Coronary artery (tissue), 2 donors: ENCODE results near the gene SMG1.
"Not testable (repeated sequence)": the region's sequence is repeated elsewhere in the genome, so short reads cannot be mapped to it uniquely, and the experiment has no call there.

Experiments
- DNase-seq: peaks from one replicate; pipeline ENCODE4 v3.0.0-alpha.2; 2017; ENCODE audit warnings: low spot score
- H3K27ac ChIP-seq, 2 donors: fragments of 200-600 bp; sonication (generic); one replicate each; pipeline ENCODE4 v1.5.1; 2016 to 2019
- H3K4me3 ChIP-seq: fragments of 200-600 bp; sonication (generic); 2 replicates; pipeline ENCODE4 v1.5.1; 2016; ENCODE audit warnings: mild to moderate bottlenecking, moderate library complexity
- TF ChIP-seq, protein P1 (sequence below): fragments of 200-600 bp; sonication (generic); IDR thresholded peaks from one replicate; pipeline ENCODE4 v1.5.1; 2019; ENCODE audit warnings: antibody characterized with exemption

Gene SMG1

DNA sequence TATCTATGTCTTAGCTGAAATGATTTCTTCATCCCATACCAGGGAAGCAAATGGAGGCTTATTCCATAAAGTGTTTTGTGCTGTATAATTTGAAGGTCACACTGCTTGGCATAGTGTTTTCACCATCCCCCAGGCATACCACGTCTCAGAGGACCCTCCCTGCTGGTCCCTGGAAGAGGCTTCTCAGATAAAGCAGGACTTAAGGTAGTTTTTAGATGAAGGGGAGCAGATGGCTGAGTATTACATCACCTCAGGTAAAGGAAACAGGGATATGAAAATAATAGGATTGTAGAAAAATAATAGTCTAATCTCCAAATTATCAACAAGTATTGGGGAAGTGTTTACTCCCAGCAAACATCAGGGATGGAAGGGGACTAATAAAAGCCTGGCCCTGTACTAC lies 7.3 kb upstream of the SMG1 start:
- DNase-seq = no peak
- no peak overlapping the region for H3K4me3 ChIP-seq
- H3K27ac ChIP-seq = peak overlapping the region; percentile 73 to 80
- TF ChIP-seq, protein P1, sequence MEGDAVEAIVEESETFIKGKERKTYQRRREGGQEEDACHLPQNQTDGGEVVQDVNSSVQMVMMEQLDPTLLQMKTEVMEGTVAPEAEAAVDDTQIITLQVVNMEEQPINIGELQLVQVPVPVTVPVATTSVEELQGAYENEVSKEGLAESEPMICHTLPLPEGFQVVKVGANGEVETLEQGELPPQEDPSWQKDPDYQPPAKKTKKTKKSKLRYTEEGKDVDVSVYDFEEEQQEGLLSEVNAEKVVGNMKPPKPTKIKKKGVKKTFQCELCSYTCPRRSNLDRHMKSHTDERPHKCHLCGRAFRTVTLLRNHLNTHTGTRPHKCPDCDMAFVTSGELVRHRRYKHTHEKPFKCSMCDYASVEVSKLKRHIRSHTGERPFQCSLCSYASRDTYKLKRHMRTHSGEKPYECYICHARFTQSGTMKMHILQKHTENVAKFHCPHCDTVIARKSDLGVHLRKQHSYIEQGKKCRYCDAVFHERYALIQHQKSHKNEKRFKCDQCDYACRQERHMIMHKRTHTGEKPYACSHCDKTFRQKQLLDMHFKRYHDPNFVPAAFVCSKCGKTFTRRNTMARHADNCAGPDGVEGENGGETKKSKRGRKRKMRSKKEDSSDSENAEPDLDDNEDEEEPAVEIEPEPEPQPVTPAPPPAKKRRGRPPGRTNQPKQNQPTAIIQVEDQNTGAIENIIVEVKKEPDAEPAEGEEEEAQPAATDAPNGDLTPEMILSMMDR = no peak

DNA sequence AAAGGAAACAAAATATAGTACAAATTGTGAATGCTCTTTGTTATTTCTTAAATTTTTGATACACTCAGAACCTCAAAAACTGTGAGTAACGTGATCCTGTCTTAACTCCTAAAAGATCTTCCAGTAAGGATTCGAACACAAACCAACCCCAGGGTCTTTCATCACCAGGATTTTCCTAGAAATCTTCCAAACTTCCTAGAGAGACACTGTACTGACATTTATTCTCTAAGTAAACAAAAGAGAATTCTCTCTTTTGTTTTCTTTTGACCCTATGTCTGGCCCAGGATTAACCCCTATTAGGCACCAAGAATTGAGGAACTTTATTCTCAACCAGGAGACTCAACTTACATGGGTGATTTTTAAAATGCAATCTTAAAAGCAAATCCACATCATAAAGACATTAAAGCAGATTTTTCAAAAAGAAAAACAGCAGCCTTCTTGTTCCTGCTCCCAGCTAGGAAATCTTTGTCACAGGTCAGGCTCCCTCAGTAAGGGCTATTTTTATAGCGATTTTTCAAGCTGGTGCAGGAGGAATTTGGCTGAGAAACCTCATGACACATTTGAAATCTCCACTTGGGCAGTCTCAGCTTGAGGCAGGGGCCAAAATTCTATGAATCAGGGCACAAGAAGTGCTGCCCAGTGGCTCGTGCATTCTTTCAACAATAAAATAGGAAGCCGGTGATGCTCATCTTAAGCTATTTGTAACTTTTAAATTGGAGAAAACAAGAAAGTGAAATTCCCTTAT lies 6.2 kb upstream of the SMG1 start:
- peak overlapping the region; percentile 73 to 80 for H3K27ac ChIP-seq
- peak; percentile 78 for DNase-seq
- TF ChIP-seq, protein P1 = no peak
- H3K4me3 ChIP-seq = peak overlapping the region; percentile 8

DNA sequence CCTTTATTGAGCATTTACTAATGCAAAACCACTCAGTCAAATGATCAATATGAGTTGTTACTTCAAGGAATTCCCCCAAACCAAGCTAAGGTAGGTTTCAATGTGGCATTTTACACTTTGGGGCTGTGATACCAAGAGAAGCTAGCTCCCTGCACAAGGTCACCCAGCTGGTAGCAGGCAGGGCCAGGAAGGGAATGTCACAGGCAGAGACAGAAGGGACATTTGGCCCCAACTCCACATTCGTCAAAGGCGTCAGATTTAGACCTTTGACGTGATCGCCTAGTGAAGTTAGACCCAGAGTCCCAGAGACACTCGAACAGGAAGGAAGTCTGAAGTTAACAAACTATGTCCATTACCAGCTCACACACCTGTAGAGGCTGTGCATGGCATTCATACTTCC lies 5.5 kb upstream of the SMG1 start:
- H3K4me3 ChIP-seq = no peak overlapping the region
- DNase-seq = no peak
- peak overlapping the region in 1 of 2 donors; percentile 80 for H3K27ac ChIP-seq
- TF ChIP-seq, protein P1 = no peak

DNA sequence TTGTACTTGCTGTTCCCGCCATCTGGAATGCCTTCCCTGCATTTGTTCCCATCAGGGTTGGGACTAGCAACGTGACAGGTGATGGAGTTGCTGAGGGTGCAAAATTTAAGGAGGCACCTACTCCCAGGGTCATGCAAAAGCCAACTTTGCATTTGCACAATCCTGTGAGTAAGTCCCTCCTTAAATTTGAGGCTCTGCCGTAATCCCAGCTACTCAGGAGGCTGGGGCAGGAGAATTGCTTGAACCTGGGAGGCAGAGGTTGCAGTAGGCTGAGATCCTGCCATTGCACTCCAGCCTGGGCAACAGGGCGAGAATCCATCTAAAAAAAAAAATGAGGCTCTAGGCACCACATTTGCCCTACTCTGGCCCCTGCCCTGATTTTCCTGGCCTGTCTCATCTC lies 3.9 kb upstream of the SMG1 start:
- not testable (repeated sequence) for DNase-seq, H3K4me3 ChIP-seq, H3K27ac ChIP-seq

DNA sequence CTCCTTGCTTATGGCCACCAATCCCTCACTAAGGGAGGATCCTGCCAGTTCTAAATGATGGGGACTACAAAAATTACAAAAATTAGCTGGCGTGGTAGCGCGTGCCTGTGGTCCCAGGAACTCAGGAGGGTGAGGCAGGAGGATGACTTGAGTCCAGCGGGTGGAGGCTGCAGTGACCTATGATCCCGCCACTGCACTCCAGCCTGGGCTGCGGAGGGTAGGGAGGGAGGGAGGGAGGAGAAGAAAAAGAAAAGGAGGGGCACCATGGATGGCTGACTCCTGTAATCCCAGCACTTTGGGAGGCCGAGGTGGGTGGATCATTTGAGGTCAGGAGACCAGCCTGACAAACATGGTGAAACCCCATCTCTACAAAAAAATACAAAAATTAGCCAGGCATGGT lies 1.9 kb upstream of the SMG1 start:
- H3K27ac ChIP-seq, DNase-seq, H3K4me3 ChIP-seq: not testable (repeated sequence)

DNA sequence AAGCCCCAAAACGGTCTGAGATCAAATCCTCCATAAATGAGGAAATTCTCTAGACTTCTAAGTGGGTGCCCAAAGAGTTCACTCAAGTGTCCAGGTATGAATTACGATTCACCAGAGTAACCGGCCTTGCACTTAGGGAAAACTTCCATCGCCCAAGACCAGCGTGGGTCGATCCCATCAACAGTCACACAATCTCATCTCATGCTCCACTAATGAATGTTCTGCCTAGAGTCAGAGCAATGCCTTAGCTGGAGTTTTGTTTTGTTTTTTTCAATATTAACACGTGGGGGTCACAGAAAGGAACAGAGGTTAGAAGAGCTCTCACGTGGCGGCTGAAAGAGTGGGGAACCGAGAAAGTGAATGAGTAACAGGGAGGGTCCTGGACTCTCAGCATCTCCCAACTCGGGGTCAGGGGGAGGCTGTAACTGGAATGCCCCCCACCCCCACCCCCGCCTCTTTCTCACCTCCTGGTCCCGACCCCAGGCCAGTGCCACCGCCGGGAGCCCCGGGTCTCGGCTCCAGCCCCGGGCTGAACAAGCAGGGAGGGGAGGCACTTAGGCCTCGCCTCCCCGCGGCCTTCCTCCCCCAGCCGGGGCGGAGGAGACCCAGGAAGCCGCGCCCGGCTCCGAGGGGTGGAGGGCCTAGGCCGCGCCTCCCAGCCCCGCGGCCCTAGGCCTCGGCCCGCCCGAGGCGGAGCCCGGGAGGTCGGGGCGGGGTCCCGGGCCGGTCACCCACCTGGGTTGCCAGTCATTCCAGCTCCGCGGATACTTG lies 808 bp downstream of the SMG1 start:
- peak overlapping the region; percentile 84 to 97 for H3K27ac ChIP-seq
- H3K4me3 ChIP-seq = peak overlapping the region; percentile 93
- DNase-seq = peak; percentile 74

DNA sequence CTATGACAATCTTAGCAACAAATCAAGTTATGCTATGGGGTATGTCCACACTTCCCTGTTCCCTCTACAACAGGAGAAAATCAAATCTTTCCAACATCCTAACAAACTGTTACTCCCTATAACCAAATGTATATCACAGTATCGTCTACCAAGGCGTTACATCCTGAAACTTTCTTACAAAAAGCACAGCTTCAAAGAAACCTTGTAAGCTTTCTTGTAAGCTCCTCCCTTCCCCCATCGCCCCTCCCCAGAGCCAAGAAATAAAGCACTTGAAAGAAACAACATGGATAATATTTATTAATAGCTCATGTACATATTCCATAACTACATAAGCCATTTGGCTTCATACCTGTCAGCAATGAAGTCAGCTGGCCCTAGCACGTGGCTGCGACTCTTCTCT lies 2.3 kb downstream of the SMG1 start:
- not testable (repeated sequence) for DNase-seq, H3K4me3 ChIP-seq, H3K27ac ChIP-seq

DNA sequence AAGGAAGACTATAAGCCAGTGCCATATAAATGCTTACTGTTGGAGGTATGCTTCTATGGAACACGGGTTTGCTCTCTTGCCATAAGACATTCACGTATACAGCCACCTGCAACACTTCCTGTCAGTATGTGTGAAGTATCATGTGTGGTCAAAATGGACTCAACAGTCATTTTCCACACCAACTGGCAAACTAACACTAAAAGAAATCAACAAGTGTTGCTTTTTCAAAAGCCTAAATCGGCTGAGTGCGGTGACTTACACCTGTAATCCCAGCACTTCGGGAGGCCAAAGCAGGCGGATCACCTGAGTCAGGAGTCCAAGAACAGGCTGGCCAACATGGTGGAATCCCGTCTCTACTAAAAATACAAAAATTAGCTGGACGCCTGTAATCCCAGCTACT lies 3.1 kb downstream of the SMG1 start:
- DNase-seq, H3K4me3 ChIP-seq, H3K27ac ChIP-seq: not testable (repeated sequence)

DNA sequence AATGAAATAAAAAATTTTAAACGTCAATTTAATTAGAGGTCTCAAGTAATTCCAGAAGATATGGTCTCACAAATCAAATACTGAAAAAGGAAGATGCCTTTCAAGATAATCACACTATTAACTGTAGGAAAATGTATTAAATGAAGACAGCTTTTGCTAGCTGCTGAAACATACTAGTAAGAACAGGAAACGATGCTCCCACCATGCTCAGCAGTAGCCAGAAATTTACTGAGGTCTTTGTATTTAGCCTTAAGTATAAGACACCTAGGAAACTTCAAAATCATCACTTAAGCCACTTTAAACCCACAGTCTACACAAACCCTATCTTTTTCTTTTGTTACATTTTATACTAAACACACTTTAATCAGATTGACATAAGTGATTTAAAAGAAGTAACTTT lies 16.6 kb downstream of the SMG1 start:
- DNase-seq, H3K4me3 ChIP-seq, H3K27ac ChIP-seq: not testable (repeated sequence)

DNA sequence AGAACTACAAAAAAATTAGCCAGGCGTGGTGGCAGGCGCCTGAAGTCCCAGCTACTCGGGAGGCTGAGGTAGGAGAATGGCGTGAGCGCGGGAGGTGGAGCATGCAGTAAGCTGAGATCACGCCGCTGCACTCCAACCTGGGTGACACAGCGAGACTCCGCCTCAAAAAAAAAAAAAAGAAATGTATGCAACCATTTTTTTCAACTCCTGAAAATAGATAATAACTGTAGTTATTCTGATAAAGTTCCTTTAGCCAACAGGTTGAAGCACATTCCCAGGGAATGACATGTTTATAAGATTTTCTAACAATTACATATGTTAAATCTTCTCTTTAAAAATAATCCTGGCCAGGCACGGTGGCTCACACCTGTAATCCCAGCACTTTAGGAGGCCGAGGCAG lies 17.5 kb downstream of the SMG1 start:
- not testable (repeated sequence) for H3K27ac ChIP-seq, DNase-seq, H3K4me3 ChIP-seq

DNA sequence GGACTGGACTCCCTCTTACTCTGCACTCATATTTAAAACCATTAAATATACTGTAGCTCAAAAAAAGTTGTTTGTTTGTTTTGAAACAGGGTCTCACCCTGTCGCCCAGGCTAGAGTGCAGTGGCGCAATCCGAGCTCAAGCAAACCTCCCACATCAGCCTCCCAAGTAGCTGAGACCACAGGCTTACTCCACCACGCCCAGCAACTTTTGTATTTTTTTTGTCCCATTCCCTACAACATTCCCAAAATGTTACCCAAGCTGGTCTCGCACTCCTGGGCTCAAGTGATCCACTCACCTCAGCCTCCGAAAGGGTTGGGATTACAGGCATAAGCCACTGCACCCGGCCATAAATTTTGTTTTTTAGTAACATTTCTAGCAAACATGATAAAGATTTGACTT lies 23.4 kb downstream of the SMG1 start:
- not testable (repeated sequence) for H3K27ac ChIP-seq, DNase-seq, H3K4me3 ChIP-seq

DNA sequence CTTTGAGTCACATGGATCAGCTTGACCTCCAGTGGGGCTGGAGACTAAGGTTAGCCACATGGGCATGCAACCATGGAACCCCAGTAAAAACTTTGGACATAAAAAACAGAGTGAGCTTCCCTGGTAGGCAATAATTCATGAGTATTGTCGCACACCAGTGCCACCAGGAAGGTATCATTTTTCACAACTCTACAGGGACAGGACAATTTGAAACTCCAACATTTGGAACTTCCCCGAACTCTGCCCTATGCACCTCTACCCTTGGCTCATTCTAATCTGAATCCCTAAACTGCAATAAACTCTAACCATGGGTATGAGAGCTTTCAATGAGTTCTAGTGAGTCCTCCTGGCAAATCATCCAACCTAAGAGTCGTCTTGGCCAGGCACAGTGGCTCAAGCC lies 24.2 kb downstream of the SMG1 start:
- not testable (repeated sequence) for H3K27ac ChIP-seq, DNase-seq, H3K4me3 ChIP-seq

DNA sequence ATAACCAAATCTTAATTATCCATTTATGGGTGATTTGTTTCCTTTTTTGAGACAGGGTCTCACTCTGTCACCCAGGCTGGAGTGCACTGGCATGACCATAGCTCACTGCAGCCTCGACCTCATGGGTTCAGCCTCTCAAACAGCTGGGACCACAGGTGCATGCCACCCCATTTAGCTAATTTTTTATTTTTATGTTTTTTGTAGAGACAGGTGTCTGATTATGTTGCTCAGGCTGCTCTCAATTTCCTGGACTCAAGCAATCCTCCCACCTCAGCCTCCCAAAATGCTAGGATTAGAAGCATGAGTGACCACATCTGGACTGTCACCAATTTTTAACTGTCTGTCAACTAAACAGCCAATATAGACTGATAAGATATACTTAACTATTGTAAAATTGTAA lies 25.0 kb downstream of the SMG1 start:
- DNase-seq, H3K4me3 ChIP-seq, H3K27ac ChIP-seq: not testable (repeated sequence)

DNA sequence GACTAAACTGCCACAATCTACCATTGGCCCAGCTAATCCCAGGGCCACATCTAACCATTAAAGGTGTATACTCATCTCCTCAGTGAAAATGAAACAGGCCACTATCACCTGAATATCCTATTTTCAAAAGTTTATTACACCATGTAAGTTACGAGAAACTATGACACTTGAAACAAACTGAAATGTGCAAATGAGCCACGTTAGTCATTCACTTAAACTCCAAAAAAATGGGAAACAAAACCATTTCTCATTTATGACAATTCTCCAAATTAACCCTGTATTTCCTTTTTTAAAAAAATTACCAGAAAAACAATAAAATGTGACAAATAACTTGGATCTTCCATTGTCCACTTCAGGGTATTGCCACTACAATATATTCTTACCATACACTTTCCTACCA lies 41.8 kb downstream of the SMG1 start:
- H3K4me3 ChIP-seq, H3K27ac ChIP-seq, DNase-seq: not testable (repeated sequence)

DNA sequence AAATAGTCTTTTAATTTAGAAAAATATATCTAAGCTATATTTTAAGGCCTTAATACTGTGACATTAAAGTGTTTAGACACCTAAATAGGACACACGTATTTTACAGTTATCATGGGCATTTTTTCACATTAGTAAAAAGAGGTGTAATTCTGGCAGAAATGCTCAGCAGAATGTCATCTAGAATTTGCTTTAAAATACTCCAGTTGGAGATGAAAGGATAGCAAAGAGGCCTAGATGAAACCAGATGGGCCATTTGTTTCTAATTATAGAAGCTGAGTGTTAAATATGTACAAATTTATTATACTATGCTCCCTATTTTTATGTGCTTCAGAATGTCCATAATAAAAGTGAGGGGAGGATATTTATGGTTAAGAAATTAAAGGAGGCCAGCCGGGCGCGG lies 48.5 kb downstream of the SMG1 start:
- H3K4me3 ChIP-seq, DNase-seq, H3K27ac ChIP-seq: not testable (repeated sequence)

DNA sequence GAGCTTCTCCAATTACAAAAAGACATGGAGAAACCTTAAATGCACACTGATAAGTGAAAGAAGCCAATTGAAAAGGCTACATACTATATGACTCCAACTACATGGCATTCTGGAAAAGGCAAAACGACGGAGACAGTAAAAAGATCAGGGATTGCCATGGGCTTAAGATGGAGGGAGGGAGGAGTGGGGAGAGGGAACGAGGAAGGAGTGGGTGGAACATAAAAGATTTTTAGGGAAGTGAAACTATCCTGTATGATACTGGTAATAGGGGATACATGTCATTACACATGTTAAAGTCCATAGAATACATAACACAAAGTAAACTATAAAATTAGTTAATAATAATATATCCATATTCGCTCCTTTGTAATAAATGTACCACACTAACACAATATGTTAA lies 48.9 kb downstream of the SMG1 start:
- DNase-seq, H3K4me3 ChIP-seq: not testable (repeated sequence)

More for the DNA sequence above, 48.9 kb downstream of the SMG1 start:
- not testable (repeated sequence) for H3K27ac ChIP-seq
